Peyer's patch (tissue), 4 donors: Measurements from ENCODE around the gene ZC3H18.

Experiments
- POLR2A ChIP-seq, 2 donors: fragments of 450-650 bp; IDR thresholded peaks; one replicate each; pipeline ENCODE4 v1.5.1; 2017; ENCODE audit warnings: antibody characterized with exemption in 2 of 2, mild to moderate bottlenecking in 2 of 2, moderate library complexity in 2 of 2
- TF ChIP-seq, protein P1 (sequence below), 6 experiments: fragments of 450-650 bp in 4 of 6; fragments of 200-600 bp in 2 of 6; sonication (generic) in 1 of 6; IDR thresholded peaks; one replicate each; pipeline ENCODE4 v1.5.1; 2017 to 2019; ENCODE audit warnings: antibody characterized with exemption in 6 of 6, mild to moderate bottlenecking in 3 of 6, moderate library complexity in 1 of 6

- TF ChIP-seq, protein P1, sequence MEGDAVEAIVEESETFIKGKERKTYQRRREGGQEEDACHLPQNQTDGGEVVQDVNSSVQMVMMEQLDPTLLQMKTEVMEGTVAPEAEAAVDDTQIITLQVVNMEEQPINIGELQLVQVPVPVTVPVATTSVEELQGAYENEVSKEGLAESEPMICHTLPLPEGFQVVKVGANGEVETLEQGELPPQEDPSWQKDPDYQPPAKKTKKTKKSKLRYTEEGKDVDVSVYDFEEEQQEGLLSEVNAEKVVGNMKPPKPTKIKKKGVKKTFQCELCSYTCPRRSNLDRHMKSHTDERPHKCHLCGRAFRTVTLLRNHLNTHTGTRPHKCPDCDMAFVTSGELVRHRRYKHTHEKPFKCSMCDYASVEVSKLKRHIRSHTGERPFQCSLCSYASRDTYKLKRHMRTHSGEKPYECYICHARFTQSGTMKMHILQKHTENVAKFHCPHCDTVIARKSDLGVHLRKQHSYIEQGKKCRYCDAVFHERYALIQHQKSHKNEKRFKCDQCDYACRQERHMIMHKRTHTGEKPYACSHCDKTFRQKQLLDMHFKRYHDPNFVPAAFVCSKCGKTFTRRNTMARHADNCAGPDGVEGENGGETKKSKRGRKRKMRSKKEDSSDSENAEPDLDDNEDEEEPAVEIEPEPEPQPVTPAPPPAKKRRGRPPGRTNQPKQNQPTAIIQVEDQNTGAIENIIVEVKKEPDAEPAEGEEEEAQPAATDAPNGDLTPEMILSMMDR (IDR thresholded peaks at IDR 0.05), result no peak
- no peak for TF ChIP-seq POLR2A (IDR thresholded peaks at IDR 0.05)
Measured at GRCh38 chr16:88632587-88632930, 62.4 kb downstream of the ZC3H18 start.
